PC-3 (cell line): ENCODE data around the gene REC8. TPM values are rescaled to one million over a fixed set of nuclear protein-coding genes. Genes with fewer than 3 reads are reported as not detected.

Experiments used
- ATAC-seq: fragments of 200-7000 bp; cut with Tn5 transposase; 2 replicates; pipeline ENCODE4 v1.9.1; 2020; ENCODE audit warnings: mild to moderate bottlenecking, moderate library complexity
- BruUV-seq: library from RNA; stranded (reverse); fragments of 400-500 nt; replicated peaks from 2 replicates; lab custom pipeline; 2021; lab: Mats Ljungman, UMichigan
- CTCF ChIA-PET: fragments of 300-600 bp; sonication (Branson Sonifier 250); formaldehyde crosslinking; loops from one replicate; lab custom pipeline; 2022; ENCODE audit warnings: antibody characterized with exemption; lab: Charles Lee
- POLR2A ChIA-PET: fragments of 300-600 bp; sonication (Branson Sonifier 250); formaldehyde crosslinking; loops from one replicate; lab custom pipeline; 2022; ENCODE audit warnings: antibody characterized with exemption; ENCODE audit not compliant: unreplicated experiment; lab: Charles Lee
- DNase-seq: peaks from one replicate; pipeline ENCODE4 v3.0.0-alpha.2; 2015
- H2AFZ ChIP-seq: fragments of 300-600 bp; sonication (generic); 2 replicates; pipeline ENCODE4 v1.6.0; 2016; ENCODE audit warnings: antibody characterized with exemption, low read length
- H3F3A ChIP-seq: fragments of 300-600 bp; sonication (generic); one replicate; pipeline ENCODE4 v1.6.0; 2017; ENCODE audit warnings: antibody characterized with exemption, low read length, control low read depth, mild to moderate bottlenecking; ENCODE audit not compliant: unreplicated experiment
- H3K27ac ChIP-seq: fragments of 300-600 bp; sonication (generic); 2 replicates; pipeline ENCODE4 v1.5.1; 2016; ENCODE audit warnings: mild to moderate bottlenecking, low read length
- H3K27me3 ChIP-seq: fragments of 300-600 bp; sonication (generic); 2 replicates; pipeline ENCODE4 v1.6.1; 2016; ENCODE audit warnings: low read length, mixed read lengths
- H3K36me3 ChIP-seq: fragments of 300-600 bp; sonication (generic); 2 replicates; pipeline ENCODE4 v1.6.1; 2016; ENCODE audit warnings: low read depth, mixed run types, low read length, mixed read lengths
- H3K4me1 ChIP-seq: fragments of 300-600 bp; sonication (generic); 2 replicates; pipeline ENCODE4 v1.5.1; 2016; ENCODE audit warnings: low read length; ENCODE audit not compliant: insufficient read depth
- H3K4me2 ChIP-seq: fragments of 300-600 bp; sonication (generic); 2 replicates; pipeline ENCODE4 v1.6.0; 2016; ENCODE audit warnings: low read length
- H3K4me3 ChIP-seq: fragments of 300-600 bp; sonication (generic); 2 replicates; pipeline ENCODE4 v1.5.1; 2016; ENCODE audit warnings: mild to moderate bottlenecking, low read length, mixed read lengths
- H3K79me2 ChIP-seq: fragments of 300-600 bp; sonication (generic); 2 replicates; pipeline ENCODE4 v1.6.1; 2017; ENCODE audit warnings: low read length, mixed read lengths
- H3K9ac ChIP-seq: fragments of 300-600 bp; sonication (generic); 2 replicates; pipeline ENCODE4 v1.6.0; 2016; ENCODE audit warnings: mild to moderate bottlenecking, low read length
- H3K9me2 ChIP-seq: fragments of 300-600 bp; sonication (generic); replicated peaks from 2 replicates; pipeline ENCODE4 v1.6.1; 2016; ENCODE audit warnings: mixed run types, low read length, mixed read lengths
- H3K9me3 ChIP-seq: fragments of 300-600 bp; sonication (generic); 2 replicates; pipeline ENCODE4 v1.6.1; 2016; ENCODE audit warnings: low read length, mixed read lengths
- H4K20me1 ChIP-seq: fragments of 300-600 bp; sonication (generic); 2 replicates; pipeline ENCODE4 v1.6.1; 2016; ENCODE audit warnings: low read length, mixed read lengths
- EZH2 ChIP-seq: fragments of 300-600 bp; sonication (generic); IDR thresholded peaks from one replicate; pipeline ENCODE4 v1.6.1; 2017; ENCODE audit warnings: antibody characterized with exemption, mild to moderate bottlenecking, low read length; ENCODE audit not compliant: unreplicated experiment
- EZH2phosphoT487 ChIP-seq: fragments of 300-600 bp; sonication (generic); IDR thresholded peaks from 2 replicates; pipeline ENCODE4 v1.6.1; 2018; ENCODE audit warnings: mild to moderate bottlenecking, antibody characterized with exemption, low read length, borderline replicate concordance
- intact Hi-C: fragments of 100-400 bp; cut with micrococcal nuclease; formaldehyde crosslinking; loops from 2 replicates; pipeline ENCODE4 v1.9.0; 2023
- total RNA-seq: library from RNA; depleted of rRNA; stranded (reverse); fragments of >200 nt; gene quantifications from 2 replicates; pipeline ENCODE4 v1.2.3, GENCODE V29; 2014
- TF ChIP-seq, protein P1 (sequence below): fragments of 300-600 bp; sonication (generic); conservative IDR thresholded peaks from 2 replicates; pipeline ENCODE4 v1.5.1; 2017; ENCODE audit warnings: antibody characterized with exemption, low read depth, mild to moderate bottlenecking, low read length

REC8 gene
- total RNA-seq, 1 experiment from 2014 or later, result 1.9 TPM

DNA sequence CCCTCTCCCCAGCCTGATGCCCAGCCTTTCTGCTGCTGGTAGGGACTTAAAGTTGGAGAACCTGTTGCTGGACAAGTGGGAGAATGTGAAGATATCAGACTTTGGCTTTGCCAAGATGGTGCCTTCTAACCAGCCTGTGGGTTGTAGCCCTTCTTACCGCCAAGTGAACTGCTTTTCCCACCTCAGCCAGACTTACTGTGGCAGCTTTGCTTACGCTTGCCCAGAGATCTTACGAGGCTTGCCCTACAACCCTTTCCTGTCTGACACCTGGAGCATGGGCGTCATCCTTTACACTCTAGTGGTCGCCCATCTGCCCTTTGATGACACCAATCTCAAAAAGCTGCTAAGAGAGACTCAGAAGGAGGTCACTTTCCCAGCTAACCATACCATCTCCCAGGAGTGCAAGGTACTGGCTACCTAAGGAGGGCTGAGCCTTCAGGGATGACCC lies 35.2 kb downstream of the REC8 start:
- Histone ChIP-seq H3K79me2 (peaks cover 9% of the 10 kb centered on the region; the same call in 1 of the 2 replicates), H3K27me3 (no peaks in the 10 kb centered on the region), H3K9ac (no peak overlapping the region), H3K4me2 (no peak overlapping the region), H4K20me1 (no peaks in the 10 kb centered on the region), H3K27ac (no peak overlapping the region), H3K9me3 (no peaks in the 10 kb centered on the region), H2AFZ (no peak overlapping the region), H3K4me3 (no peak overlapping the region), H3F3A (no peaks in the 10 kb centered on the region), H3K36me3 (peaks cover 42% of the 10 kb centered on the region), H3K4me1 (no peaks in the 10 kb centered on the region), H3K9me2 (no peaks in the 10 kb centered on the region)
- no TSS peak for BruUV-seq
- ATAC-seq (no peak), DNase-seq (no peak)
- CTCF ChIA-PET, result no interaction called here
- TF ChIP-seq EZH2phosphoT487, result no peak
- no peak for TF ChIP-seq EZH2
- TF ChIP-seq, protein P1, sequence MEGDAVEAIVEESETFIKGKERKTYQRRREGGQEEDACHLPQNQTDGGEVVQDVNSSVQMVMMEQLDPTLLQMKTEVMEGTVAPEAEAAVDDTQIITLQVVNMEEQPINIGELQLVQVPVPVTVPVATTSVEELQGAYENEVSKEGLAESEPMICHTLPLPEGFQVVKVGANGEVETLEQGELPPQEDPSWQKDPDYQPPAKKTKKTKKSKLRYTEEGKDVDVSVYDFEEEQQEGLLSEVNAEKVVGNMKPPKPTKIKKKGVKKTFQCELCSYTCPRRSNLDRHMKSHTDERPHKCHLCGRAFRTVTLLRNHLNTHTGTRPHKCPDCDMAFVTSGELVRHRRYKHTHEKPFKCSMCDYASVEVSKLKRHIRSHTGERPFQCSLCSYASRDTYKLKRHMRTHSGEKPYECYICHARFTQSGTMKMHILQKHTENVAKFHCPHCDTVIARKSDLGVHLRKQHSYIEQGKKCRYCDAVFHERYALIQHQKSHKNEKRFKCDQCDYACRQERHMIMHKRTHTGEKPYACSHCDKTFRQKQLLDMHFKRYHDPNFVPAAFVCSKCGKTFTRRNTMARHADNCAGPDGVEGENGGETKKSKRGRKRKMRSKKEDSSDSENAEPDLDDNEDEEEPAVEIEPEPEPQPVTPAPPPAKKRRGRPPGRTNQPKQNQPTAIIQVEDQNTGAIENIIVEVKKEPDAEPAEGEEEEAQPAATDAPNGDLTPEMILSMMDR, result no peak
- POLR2A ChIA-PET, result no interaction called here
- intact Hi-C loops, result no loop called here

DNA sequence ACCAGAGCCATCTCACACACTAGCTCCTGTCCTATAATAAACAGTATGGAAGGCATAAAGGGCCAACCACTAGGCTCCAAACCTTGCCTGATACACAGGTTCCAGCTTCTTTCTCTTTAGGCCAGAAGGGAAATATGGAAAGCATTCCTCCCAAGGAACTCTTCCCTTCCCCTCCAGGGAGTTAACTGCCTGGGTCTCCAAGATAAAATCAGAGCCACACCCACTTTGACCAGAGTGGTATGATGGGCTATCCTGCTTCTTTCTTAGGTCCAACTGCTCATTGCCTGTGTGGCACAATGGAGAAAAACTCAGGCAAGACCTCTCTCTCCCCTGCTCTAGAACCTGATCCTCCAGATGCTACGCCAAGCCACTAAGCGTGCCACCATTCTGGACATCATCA lies 35.7 kb downstream of the REC8 start:
- Histone ChIP-seq H3K27me3 (no peaks in the 10 kb centered on the region), H2AFZ (no peak overlapping the region), H3K4me3 (no peak overlapping the region), H3F3A (no peaks in the 10 kb centered on the region), H3K9me3 (no peaks in the 10 kb centered on the region), H3K9ac (no peak overlapping the region), H3K36me3 (peaks cover 42% of the 10 kb centered on the region), H3K4me1 (no peaks in the 10 kb centered on the region), H3K27ac (no peak overlapping the region), H3K79me2 (peaks cover 13% of the 10 kb centered on the region; the same call in 1 of the 2 replicates), H3K4me2 (no peak overlapping the region), H4K20me1 (no peaks in the 10 kb centered on the region), H3K9me2 (no peaks in the 10 kb centered on the region)
- CTCF ChIA-PET, result no interaction called here
- DNase-seq, result no peak
- POLR2A ChIA-PET, result no interaction called here
- TF ChIP-seq, protein P1, result no peak
- TF ChIP-seq EZH2 (no peak), EZH2phosphoT487 (no peak)
- BruUV-seq, result no TSS peak
- intact Hi-C loops, result no loop called here
- no peak for ATAC-seq

DNA sequence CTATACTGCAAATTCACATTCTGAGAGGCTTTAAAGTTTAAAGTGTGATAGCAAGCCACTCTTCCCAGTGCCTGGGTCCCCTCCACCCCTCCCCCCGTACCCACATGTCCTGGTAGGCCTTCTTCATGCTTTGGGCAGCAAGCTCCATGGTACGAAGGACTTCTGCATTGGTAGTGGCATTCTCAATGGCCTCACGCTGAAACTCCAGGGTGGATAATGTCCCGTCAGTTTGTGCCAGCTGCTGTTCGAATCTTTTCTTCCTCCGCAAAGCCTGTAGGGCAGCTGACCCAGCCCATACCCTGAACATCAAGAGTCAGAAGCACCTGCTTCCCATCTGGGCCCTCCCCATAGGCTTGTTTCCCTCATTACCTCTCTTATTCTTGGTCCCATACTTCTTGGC lies 39.4 kb downstream of the REC8 start:
- Histone ChIP-seq H3F3A (peaks cover 3% of the 10 kb centered on the region), H3K9ac (no peak overlapping the region), H3K4me1 (peaks cover 10% of the 10 kb centered on the region), H3K36me3 (peaks cover 32% of the 10 kb centered on the region), H3K27me3 (no peaks in the 10 kb centered on the region), H2AFZ (no peak overlapping the region), H4K20me1 (no peaks in the 10 kb centered on the region), H3K4me3 (no peak overlapping the region), H3K4me2 (no peak overlapping the region), H3K79me2 (peaks cover 13% of the 10 kb centered on the region; the same call in 1 of the 2 replicates), H3K27ac (no peak overlapping the region), H3K9me2 (no peaks in the 10 kb centered on the region), H3K9me3 (no peaks in the 10 kb centered on the region)
- CTCF ChIA-PET, result no interaction called here
- DNase-seq (no peak), ATAC-seq (no peak)
- intact Hi-C loops, result no loop called here
- POLR2A ChIA-PET, result no interaction called here
- no TSS peak for BruUV-seq
- TF ChIP-seq EZH2phosphoT487, result no peak
- no peak for TF ChIP-seq EZH2
- TF ChIP-seq, protein P1, result no peak
